SK-N-SH (cell line): ENCODE results near the gene ACADL. TPM values are rescaled to one million over a fixed set of nuclear protein-coding genes. Genes with fewer than 3 reads are reported as not detected.

Source experiments
- CTCF ChIA-PET: fragments of 300-600, 350-600 bp; formaldehyde crosslinking; extraction: SDS; loops from one replicate; lab custom pipeline; 2021; lab: Yijun Ruan, JAX
- POLR2A ChIA-PET: fragments of 350-600 bp; sonication (Branson Sonifier 250); formaldehyde crosslinking; extraction: SDS; loops from one replicate; lab custom pipeline; 2020; ENCODE audit warnings: antibody characterized with exemption, inconsistent platforms; lab: Yijun Ruan, JAX
- DNase-seq: peaks from one replicate; pipeline ENCODE4 v3.0.0; 2012
- H2AFZ ChIP-seq: fragments of 200-600 bp; sonication (generic); 2 replicates; pipeline ENCODE4 v1.8.1; 2016; ENCODE audit warnings: antibody characterized with exemption, mild to moderate bottlenecking, low read depth
- H3F3A ChIP-seq: fragments of 200-600 bp; sonication (generic); replicated peaks from 2 replicates; pipeline ENCODE3; 2016; ENCODE audit warnings: antibody characterized with exemption, mild to moderate bottlenecking; ENCODE audit not compliant: insufficient read depth
- H3K27ac ChIP-seq, 2 experiments: fragments of 200-500 bp in 1 of 2; fragments of 200-600 bp in 1 of 2; sonication (Bioruptor generic) in 1 of 2; sonication (generic), shearing (Covaris generic) in 1 of 2; 2 replicates each; pipeline versions ENCODE4 v1.5.1 to v1.6.1; 2014 to 2016; ENCODE audit warnings: low read depth in 2 of 2, inconsistent platforms in 1 of 2, low read length in 1 of 2, mild to moderate bottlenecking in 1 of 2, mixed read lengths in 1 of 2
- H3K27me3 ChIP-seq: fragments of 200-600 bp; sonication (generic), shearing (Covaris generic); 2 replicates; pipeline ENCODE4 v1.6.1; 2016; ENCODE audit warnings: mixed run types; ENCODE audit not compliant: insufficient read depth
- H3K36me3 ChIP-seq, 2 experiments: fragments of 200-500 bp in 1 of 2; fragments of 200-600 bp in 1 of 2; sonication (Bioruptor generic) in 1 of 2; sonication (generic) in 1 of 2; replicated peaks in 1 of 2; 2 replicates each; pipeline versions ENCODE3 to v1.5.1; 2014 to 2016; ENCODE audit warnings: low read length in 1 of 2, mild to moderate bottlenecking in 1 of 2; ENCODE audit not compliant: insufficient read depth in 2 of 2, control insufficient read depth in 1 of 2
- H3K4me1 ChIP-seq, 2 experiments: fragments of 200-500 bp in 1 of 2; fragments of 200-600 bp in 1 of 2; sonication (Bioruptor generic) in 1 of 2; sonication (generic), shearing (Covaris generic) in 1 of 2; 2 replicates each; pipeline versions ENCODE4 v1.5.1 to v1.6.1; 2014 to 2016; ENCODE audit warnings: low read depth in 1 of 2, low read length in 1 of 2, mixed run types in 1 of 2; ENCODE audit not compliant: insufficient read depth in 2 of 2, control insufficient read depth in 1 of 2
- H3K4me2 ChIP-seq: fragments of 200-600 bp; sonication (generic), shearing (Covaris generic); 2 replicates; pipeline ENCODE4 v1.6.1; 2017; ENCODE audit warnings: mixed run types
- H3K4me3 ChIP-seq, 2 experiments: fragments of 200-500 bp in 1 of 2; fragments of 200-600 bp in 1 of 2; sonication (Bioruptor generic) in 1 of 2; sonication (generic), shearing (Covaris generic) in 1 of 2; 2 replicates each; pipeline versions ENCODE4 v1.5.1 to v1.8.1; 2014 to 2016; ENCODE audit warnings: low read depth in 2 of 2, inconsistent platforms in 1 of 2, low read length in 1 of 2, mild to moderate bottlenecking in 1 of 2, mixed read lengths in 1 of 2, moderate library complexity in 1 of 2
- H3K79me2 ChIP-seq: fragments of 200-600 bp; sonication (generic); 2 replicates; pipeline ENCODE4 v1.8.1; 2017; ENCODE audit warnings: mild to moderate bottlenecking; ENCODE audit not compliant: insufficient read depth
- H3K9ac ChIP-seq: fragments of 200-600 bp; sonication (generic); 2 replicates; pipeline ENCODE4 v1.6.1; 2017; ENCODE audit warnings: mixed run types
- H3K9me2 ChIP-seq: fragments of 200-600 bp; sonication (generic); 2 replicates; pipeline ENCODE4 v1.6.1; 2017; ENCODE audit warnings: mixed run types
- H3K9me3 ChIP-seq: fragments of 200-600 bp; sonication (generic); 2 replicates; pipeline ENCODE4 v1.6.1; 2017; ENCODE audit warnings: mixed run types, mild to moderate bottlenecking, moderate library complexity
- H4K20me1 ChIP-seq: fragments of 200-600 bp; sonication (generic); 2 replicates; pipeline ENCODE4 v1.6.1; 2017; ENCODE audit warnings: mild to moderate bottlenecking, mixed run types; ENCODE audit not compliant: insufficient read depth
- CHD2 ChIP-seq: fragments of 150-350 bp; IDR thresholded peaks from 2 replicates; pipeline ENCODE4 v1.6.1; 2018; ENCODE audit warnings: low read length; ENCODE audit not compliant: partially characterized antibody
- CTCF ChIP-seq: fragments of 200-600 bp; sonication (generic); IDR thresholded peaks from 2 replicates; pipeline ENCODE4 v1.6.1; 2017; ENCODE audit warnings: antibody characterized with exemption, mild to moderate bottlenecking, moderate library complexity
- EP300 ChIP-seq, 2 experiments: IDR thresholded peaks; 2 replicates each; pipeline versions ENCODE4 v1.4.0 to v1.6.1; 2012; ENCODE audit warnings: borderline replicate concordance in 1 of 2, low read depth in 1 of 2, low read length in 1 of 2
- IRF3 ChIP-seq: fragments of 150-350 bp; IDR thresholded peaks from 2 replicates; pipeline ENCODE4 v1.6.1; 2016; ENCODE audit warnings: mild to moderate bottlenecking, low read depth, low read length
- MEF2A ChIP-seq: IDR thresholded peaks from 2 replicates; pipeline ENCODE4 v1.4.0; 2012; ENCODE audit warnings: low read depth, borderline replicate concordance
- NFIC ChIP-seq: IDR thresholded peaks from 2 replicates; pipeline ENCODE4 v1.4.0; 2012; ENCODE audit warnings: borderline replicate concordance
- PBX3 ChIP-seq: IDR thresholded peaks from 2 replicates; pipeline ENCODE4; 2012
- RCOR1 ChIP-seq: fragments of 150-350 bp; IDR thresholded peaks from 2 replicates; pipeline ENCODE4 v1.6.1; 2017; ENCODE audit warnings: antibody characterized with exemption, low read length
- REST ChIP-seq: IDR thresholded peaks from 2 replicates; pipeline ENCODE4 v1.6.1; 2012; ENCODE audit warnings: mild to moderate bottlenecking, low read depth, low read length, moderate library complexity
- SIN3A ChIP-seq: IDR thresholded peaks from 2 replicates; pipeline ENCODE4 v1.6.1; 2012; ENCODE audit warnings: low read depth, mild to moderate bottlenecking, low read length, moderate library complexity, borderline replicate concordance
- SMC3 ChIP-seq: IDR thresholded peaks from 2 replicates; pipeline ENCODE4 v1.6.1; 2012; ENCODE audit warnings: low read depth, low read length, improper control_type of control experiment
- TCF12 ChIP-seq: IDR thresholded peaks from 2 replicates; pipeline ENCODE4 v1.4.0; 2012
- TEAD4 ChIP-seq: IDR thresholded peaks from 2 replicates; pipeline ENCODE4 v1.4.0; 2012; ENCODE audit warnings: mild to moderate bottlenecking, borderline replicate concordance; ENCODE audit not compliant: insufficient read depth
- USF2 ChIP-seq: fragments of 150-350 bp; IDR thresholded peaks from 2 replicates; pipeline ENCODE4 v1.6.1; 2017; ENCODE audit warnings: antibody characterized with exemption, low read length, low read depth, borderline replicate concordance
- YY1 ChIP-seq: IDR thresholded peaks from 2 replicates; pipeline ENCODE4 v1.4.0; 2012; ENCODE audit warnings: low read depth, mild to moderate bottlenecking
- WGBS: methylation state at CpG from one replicate; pipeline ENCODE4 v1.1.6; 2017; ENCODE audit warnings: low lambda C conversion rate; 5-methylcytosine and 5-hydroxymethylcytosine counted together
- polyA plus RNA-seq, 3 experiments: library from polyadenylated mRNA; depleted of rRNA; stranded (reverse); fragments of >200 nt; gene quantifications; 2 replicates each; pipeline ENCODE4 v1.2.3, GENCODE V29; 2012

Gene ACADL
- polyA plus RNA-seq, 1 of the 3 experiments (the other 2 are of a cell fraction), result not detected

GRCh38 chr2:210252699-210253606 lies 27.7 kb upstream of the ACADL start:
- TF ChIP-seq MEF2A (no peak), SMC3 (no peak), SIN3A (no peak), USF2 (no peak), CHD2 (no peak), CTCF (no peak), TEAD4 (no peak), REST (no peak), TCF12 (no peak), YY1 (no peak), PBX3 (no peak), NFIC (no peak), EP300 (IDR thresholded peaks at IDR 0.05; ENCODE audit: borderline replicate concordance in 1 of 2, low read depth in 1 of 2, low read length in 1 of 2) (no peak), RCOR1 (no peak), IRF3 (no peak)
- Histone ChIP-seq H3K27ac (no peak overlapping the region), H3K4me3 (no peak overlapping the region), H2AFZ (no peak overlapping the region), H3K27me3 (no peaks in the 10 kb centered on the region), H4K20me1 (no peaks in the 10 kb centered on the region), H3K9me3 (no peaks in the 10 kb centered on the region), H3K79me2 (no peaks in the 10 kb centered on the region), H3K4me2 (no peak overlapping the region), H3K9ac (no peak overlapping the region), H3F3A (no peaks in the 10 kb centered on the region), H3K9me2 (no peaks in the 10 kb centered on the region), H3K4me1 (no peaks in the 10 kb centered on the region), H3K36me3 (no peaks in the 10 kb centered on the region)
- no peak for DNase-seq
- CTCF ChIA-PET, result interaction anchor here (0.6 kb wide), 1 partner anchor 147 kb away, joined by 3 read pairs; no protein-coding TSS in a partner anchor
- POLR2A ChIA-PET, result no interaction called here
- 53% methylated on average over 7 of the region's 7 CpGs for WGBS
